ENCODE results near the gene MGRN1. TPM values are rescaled to one million over a fixed set of nuclear protein-coding genes. Genes with fewer than 3 reads are reported as not detected.

MGRN1 gene
- total RNA-seq, 1 donor from 2014 or later, result 201 TPM

DNA sequence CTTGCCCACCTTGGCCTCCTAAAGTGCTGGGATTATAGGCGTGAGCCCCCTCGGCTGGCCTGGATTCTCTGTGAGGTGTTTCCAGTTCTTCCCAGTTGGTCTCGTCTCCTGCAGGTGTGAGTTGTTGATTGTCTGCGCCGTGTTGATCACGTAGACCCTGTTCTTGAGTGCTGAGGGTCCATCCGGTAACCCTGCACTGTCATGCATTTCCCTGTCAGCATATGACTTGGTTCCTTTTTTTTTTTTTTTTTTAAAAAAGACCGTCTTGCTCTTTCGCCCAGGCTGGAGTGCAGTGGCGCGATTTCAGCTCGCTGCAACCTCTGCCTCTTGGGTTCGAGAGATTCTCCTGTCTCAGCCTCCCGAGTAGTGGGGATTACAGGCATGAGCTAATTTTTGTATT lies 17.3 kb downstream of the MGRN1 start:
- no peak for DNase-seq (ENCODE audit: low spot score in 2 of 2)
- Histone ChIP-seq H3K27ac (no peak overlapping the region), H3K36me3 (peaks cover 2 to 6% of the 10 kb centered on the region in 2 donors), H3K4me1 (no peaks in the 10 kb centered on the region), H3K9me3 (no peaks in the 10 kb centered on the region), H3K4me3 (no peak overlapping the region), H3K27me3 (no peaks in the 10 kb centered on the region)
- intact Hi-C loops (cut with DNase I), result no loop called here
- TF ChIP-seq CTCF (IDR thresholded peaks at IDR 0.05), result no peak

GRCh38 chr16:4646773-4647643 lies 22.4 kb downstream of the MGRN1 start:
- intact Hi-C loops (cut with DNase I), result no loop called here
- H3K36me3 ChIP-seq, result peaks cover 21 to 23% of the 10 kb centered on the region in 2 donors

GRCh38 chr16:4647644-4647980 lies 23.0 kb downstream of the MGRN1 start:
- H3K27ac ChIP-seq, result no peak overlapping the region
- no peak for TF ChIP-seq CTCF (IDR thresholded peaks at IDR 0.05)
- no peaks in the 10 kb centered on the region for H3K27me3 ChIP-seq
- DNase-seq (ENCODE audit: low spot score in 2 of 2), result no peak
- H3K4me3 ChIP-seq, result no peak overlapping the region
- peaks cover 22 to 29% of the 10 kb centered on the region in 2 donors for H3K36me3 ChIP-seq
- no peaks in the 10 kb centered on the region for H3K9me3 ChIP-seq
- intact Hi-C loops (cut with DNase I), result no loop called here
- no peaks in the 10 kb centered on the region for H3K4me1 ChIP-seq

More at GRCh38 chr16:4646773-4647643, 22.4 kb downstream of the MGRN1 start:
- H3K27ac ChIP-seq, result no peak overlapping the region
- H3K4me1 ChIP-seq, result no peaks in the 10 kb centered on the region
- H3K27me3 ChIP-seq, result no peaks in the 10 kb centered on the region
- H3K9me3 ChIP-seq, result no peaks in the 10 kb centered on the region
- no peak overlapping the region for H3K4me3 ChIP-seq
- no peak for DNase-seq (ENCODE audit: low spot score in 2 of 2)
- TF ChIP-seq CTCF (IDR thresholded peaks at IDR 0.05), result no peak

DNA sequence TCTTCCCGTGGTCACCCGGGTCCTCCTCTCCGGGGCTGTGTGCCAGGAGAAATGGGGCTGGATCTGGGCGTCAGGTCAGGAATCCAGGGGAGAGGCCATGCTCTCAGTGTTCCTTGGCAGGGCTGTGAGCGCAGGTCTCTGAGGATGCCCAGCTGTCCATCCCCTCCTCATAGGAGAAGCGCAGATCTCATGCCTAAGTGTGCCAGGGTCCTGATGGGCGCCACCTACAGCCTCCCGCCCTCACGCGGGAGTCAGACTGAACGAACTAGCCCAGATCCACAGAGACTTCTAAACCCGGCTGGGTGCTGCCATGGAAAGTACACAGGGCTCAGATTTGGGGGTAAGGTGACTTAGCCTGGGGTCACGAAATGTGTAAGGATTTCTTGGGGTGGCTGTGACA lies 24.3 kb downstream of the MGRN1 start:
- Histone ChIP-seq H3K36me3 (peaks cover 30 to 40% of the 10 kb centered on the region in 2 donors), H3K27me3 (no peaks in the 10 kb centered on the region), H3K4me1 (no peaks in the 10 kb centered on the region), H3K9me3 (no peaks in the 10 kb centered on the region), H3K4me3 (no peak overlapping the region), H3K27ac (no peak overlapping the region)
- no peak for DNase-seq (ENCODE audit: low spot score in 2 of 2)
- no peak for TF ChIP-seq CTCF (IDR thresholded peaks at IDR 0.05)
- intact Hi-C loops (cut with DNase I), result no loop called here

- TF ChIP-seq CTCF (IDR thresholded peaks at IDR 0.05), result no peak
- intact Hi-C loops (cut with DNase I), result no loop called here
- Histone ChIP-seq H3K27me3 (no peaks in the 10 kb centered on the region), H3K36me3 (peaks cover 35 to 50% of the 10 kb centered on the region in 2 donors), H3K9me3 (no peaks in the 10 kb centered on the region), H3K27ac (no peak overlapping the region), H3K4me3 (no peak overlapping the region), H3K4me1 (no peaks in the 10 kb centered on the region)
- no peak for DNase-seq (ENCODE audit: low spot score in 2 of 2)
These were observed 25.3 kb downstream of the MGRN1 start for GRCh38 chr16:4649744-4650442.

All from ascending aorta (tissue), 2 donors.